Activated naive CD4-positive, alpha-beta T cell treated with anti-CD3 and anti-CD28 coated beads, Interleukin-2, amount 10 ng/mL, durations not matched to agents 7 days and 5 days (primary cell): Measurements from ENCODE around the gene PRDM7.
"Not testable (repeated sequence)": the region's sequence is repeated elsewhere in the genome, so short reads cannot be mapped to it uniquely, and the experiment has no call there.

ENCODE experiments used
- CTCF ChIA-PET: fragments of 350-600 bp; sonication (Branson Sonifier 250); formaldehyde crosslinking; loops from one replicate; lab custom pipeline; 2021; ENCODE audit warnings: antibody characterized with exemption; lab: Charles Lee
- DNase-seq: peaks from one replicate; pipeline ENCODE4 v3.0.0-alpha.2; 2020
- H3K27ac Mint-ChIP-seq: one replicate; pipeline ENCODE4 v1.8.0; 2021; ENCODE audit warnings: mild to moderate bottlenecking, moderate library complexity, mixed read lengths
- H3K27me3 Mint-ChIP-seq: one replicate; pipeline ENCODE4 v1.8.0; 2021; ENCODE audit warnings: mild to moderate bottlenecking, mixed read lengths
- H3K36me3 Mint-ChIP-seq: one replicate; pipeline ENCODE4 v1.8.0; 2021; ENCODE audit warnings: mixed read lengths
- H3K4me1 Mint-ChIP-seq: one replicate; pipeline ENCODE4 v1.8.0; 2021; ENCODE audit warnings: mixed read lengths
- H3K4me3 Mint-ChIP-seq: one replicate; pipeline ENCODE4 v1.8.0; 2021; ENCODE audit warnings: mild to moderate bottlenecking, moderate library complexity, mixed read lengths
- H3K9me3 Mint-ChIP-seq: one replicate; pipeline ENCODE4 v1.8.0; 2021; ENCODE audit warnings: mixed read lengths

The PRDM7 gene

GRCh38 chr16:90077240-90077756 is at the start of gene PRDM7:
PRDM7 (minus strand) TSS chr16:90077331; CDS start chr16:90075910, 1,421 bp downstream.
- Mint-ChIP-seq H3K4me3 (peak within 1 kb of the TSS; percentile 77), H3K36me3 (no peaks in the 10 kb centered on the region), H3K27me3 (peaks cover 55% of the 10 kb centered on the region), H3K4me1 (peaks cover 31% of the 10 kb centered on the region), H3K27ac (peak within 1 kb of the TSS; percentile 15), H3K9me3 (no peaks in the 10 kb centered on the region)
- CTCF ChIA-PET = no interaction called here
- peak; percentile 97 for DNase-seq

DNA sequence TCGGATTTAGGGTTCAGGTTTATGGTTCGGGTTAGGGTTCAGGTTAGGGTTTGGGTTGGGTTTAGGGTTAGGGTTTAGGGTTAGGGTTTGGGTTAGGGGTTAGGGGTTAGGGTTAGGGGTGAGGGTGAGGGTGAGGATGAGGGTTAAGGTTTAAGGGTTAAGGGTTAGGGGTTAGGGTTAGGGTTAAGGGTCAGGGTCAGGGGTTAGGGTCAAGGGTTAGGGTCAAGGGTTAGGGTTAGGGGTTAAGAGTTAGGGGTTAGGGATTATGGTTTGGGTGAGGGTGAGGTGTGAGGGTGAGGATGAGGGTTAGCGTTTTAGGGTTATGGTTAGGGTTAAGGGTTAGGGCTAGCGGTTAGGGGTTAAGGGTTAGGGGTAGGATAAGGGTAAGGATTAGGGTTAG is 44.7 kb upstream of the PRDM7 start:
- H3K27ac Mint-ChIP-seq, H3K4me1 Mint-ChIP-seq, H3K4me3 Mint-ChIP-seq, DNase-seq, H3K36me3 Mint-ChIP-seq, H3K9me3 Mint-ChIP-seq, CTCF ChIA-PET, H3K27me3 Mint-ChIP-seq: not testable (repeated sequence)

DNA sequence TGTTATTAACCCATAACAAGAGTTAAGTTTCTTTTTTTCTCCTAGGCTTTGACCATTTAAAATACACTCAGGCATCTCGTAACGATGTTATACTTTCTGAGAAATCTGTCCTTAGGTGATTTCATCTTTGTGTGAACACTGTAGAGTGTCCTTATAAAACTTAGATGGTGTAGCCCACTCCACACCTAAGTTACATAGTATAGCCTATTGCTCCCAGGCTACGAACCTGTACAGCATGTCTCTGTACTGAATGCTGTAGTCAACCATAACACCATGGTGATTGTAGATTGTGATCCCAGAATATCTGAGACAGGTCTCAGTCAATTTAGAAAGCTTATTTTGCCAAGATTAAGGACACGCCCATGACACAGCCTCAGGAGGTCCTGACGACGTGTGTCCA is 30.5 kb upstream of the PRDM7 start:
- H3K4me3 Mint-ChIP-seq, CTCF ChIA-PET, H3K27ac Mint-ChIP-seq, H3K36me3 Mint-ChIP-seq, DNase-seq, H3K9me3 Mint-ChIP-seq, H3K4me1 Mint-ChIP-seq: not testable (repeated sequence)
- peaks cover 14% of the 10 kb centered on the region for H3K27me3 Mint-ChIP-seq

- H3K4me1 Mint-ChIP-seq, DNase-seq, H3K9me3 Mint-ChIP-seq, CTCF ChIA-PET, H3K4me3 Mint-ChIP-seq, H3K36me3 Mint-ChIP-seq, H3K27ac Mint-ChIP-seq: not testable (repeated sequence)
- H3K27me3 Mint-ChIP-seq = peaks cover 20% of the 10 kb centered on the region
Observed at GRCh38 chr16:90107060-90107459, 29.9 kb upstream of the PRDM7 start.

DNA sequence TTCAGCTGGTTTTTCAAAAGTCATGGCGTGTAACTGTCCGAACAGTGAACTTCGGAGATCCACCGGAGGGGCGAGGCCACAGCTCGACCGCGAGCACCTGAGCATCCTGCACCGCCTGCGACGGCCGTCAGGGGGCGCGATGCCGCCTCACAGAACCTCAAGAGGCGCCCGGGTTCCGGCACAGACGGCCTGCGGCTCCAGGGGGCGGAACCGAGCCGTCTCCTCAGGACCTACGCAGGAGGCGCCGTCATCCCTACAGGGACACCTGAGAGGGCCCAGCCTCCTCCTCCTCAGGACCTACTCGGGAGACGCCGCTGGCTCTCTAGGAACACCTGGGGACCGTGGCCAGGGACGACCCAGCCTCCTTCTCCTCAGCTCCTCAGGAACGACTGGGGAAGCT is 29.1 kb upstream of the PRDM7 start:
- H3K4me3 Mint-ChIP-seq, H3K27ac Mint-ChIP-seq, H3K9me3 Mint-ChIP-seq, CTCF ChIA-PET, H3K36me3 Mint-ChIP-seq, H3K4me1 Mint-ChIP-seq: not testable (repeated sequence)
- H3K27me3 Mint-ChIP-seq = peaks cover 23% of the 10 kb centered on the region
- peak; percentile 72 for DNase-seq

GRCh38 chr16:90104725-90105124 is 27.6 kb upstream of the PRDM7 start:
- DNase-seq, CTCF ChIA-PET, H3K36me3 Mint-ChIP-seq, H3K4me1 Mint-ChIP-seq, H3K27ac Mint-ChIP-seq, H3K4me3 Mint-ChIP-seq, H3K9me3 Mint-ChIP-seq: not testable (repeated sequence)
- peaks cover 23% of the 10 kb centered on the region for H3K27me3 Mint-ChIP-seq

DNA sequence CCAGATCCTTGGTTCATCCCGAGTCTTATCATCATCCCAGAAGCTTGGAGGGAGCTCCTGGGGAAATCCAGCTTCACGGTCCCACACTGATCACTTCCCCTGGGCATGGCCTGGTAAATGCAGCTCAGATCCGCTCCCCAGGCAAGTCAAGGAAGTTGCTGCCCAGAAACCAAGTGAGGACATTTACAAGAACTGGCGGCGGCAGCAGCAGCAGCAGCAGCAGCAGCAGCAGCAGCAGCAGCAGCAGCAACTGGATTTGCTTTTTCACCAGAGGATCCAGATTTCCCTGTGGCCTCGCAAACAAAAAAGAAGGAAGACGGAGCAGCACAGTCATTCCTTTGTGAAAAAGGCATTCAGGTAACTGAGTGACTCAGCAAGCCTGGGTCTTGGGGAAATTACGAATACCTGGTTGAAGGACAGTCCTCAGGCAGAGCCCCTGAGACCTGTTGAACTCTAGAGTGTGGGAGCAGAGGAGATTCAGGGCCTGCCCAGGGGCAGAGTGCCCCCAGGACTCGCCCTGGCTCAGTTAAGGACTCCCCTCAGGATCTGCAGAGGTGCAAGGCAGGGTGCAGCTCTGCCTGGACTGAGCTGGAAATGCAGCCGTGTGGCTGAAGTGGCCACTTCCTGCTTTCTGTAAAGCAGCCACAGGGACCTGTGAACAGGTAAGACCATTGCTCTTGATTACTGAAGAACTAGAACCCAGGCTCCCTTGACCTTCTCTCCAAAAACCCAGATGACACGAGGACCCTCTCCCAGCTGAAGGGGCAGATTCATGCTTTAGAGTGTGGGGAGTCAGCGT is 25.2 kb upstream of the PRDM7 start:
- DNase-seq, H3K9me3 Mint-ChIP-seq, H3K36me3 Mint-ChIP-seq, CTCF ChIA-PET, H3K27ac Mint-ChIP-seq, H3K4me3 Mint-ChIP-seq, H3K4me1 Mint-ChIP-seq: not testable (repeated sequence)
- peaks cover 30% of the 10 kb centered on the region for H3K27me3 Mint-ChIP-seq

DNA sequence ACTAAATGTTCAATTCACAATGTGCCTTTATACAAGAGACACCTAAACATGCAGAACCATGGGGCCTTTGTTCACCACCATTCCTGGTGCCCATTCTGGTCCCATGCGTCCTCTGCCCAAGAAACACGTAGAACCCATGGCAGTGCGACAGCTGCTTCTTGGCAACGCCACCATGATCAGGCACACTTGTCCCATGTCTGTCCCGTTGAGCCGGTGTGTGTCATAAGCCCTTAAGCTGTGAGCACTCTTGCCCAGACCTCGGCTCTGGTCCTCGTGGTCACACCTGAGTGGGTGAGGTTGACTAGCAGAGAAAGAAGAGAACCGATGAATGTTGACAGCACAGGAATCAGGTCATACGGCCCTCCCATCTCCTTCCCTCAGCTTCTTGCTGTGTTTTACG is 24.2 kb upstream of the PRDM7 start:
- H3K9me3 Mint-ChIP-seq, H3K4me3 Mint-ChIP-seq, H3K4me1 Mint-ChIP-seq, H3K36me3 Mint-ChIP-seq, DNase-seq, CTCF ChIA-PET, H3K27ac Mint-ChIP-seq: not testable (repeated sequence)
- peaks cover 31% of the 10 kb centered on the region for H3K27me3 Mint-ChIP-seq

GRCh38 chr16:90100790-90101189 is 23.7 kb upstream of the PRDM7 start:
- peaks cover 27% of the 10 kb centered on the region for H3K27me3 Mint-ChIP-seq
- H3K27ac Mint-ChIP-seq, H3K4me1 Mint-ChIP-seq, CTCF ChIA-PET, H3K9me3 Mint-ChIP-seq, DNase-seq, H3K36me3 Mint-ChIP-seq, H3K4me3 Mint-ChIP-seq: not testable (repeated sequence)

- H3K4me3 Mint-ChIP-seq, H3K4me1 Mint-ChIP-seq, CTCF ChIA-PET, H3K9me3 Mint-ChIP-seq, H3K27ac Mint-ChIP-seq, H3K36me3 Mint-ChIP-seq, DNase-seq: not testable (repeated sequence)
- H3K27me3 Mint-ChIP-seq = peaks cover 21% of the 10 kb centered on the region
Observed at GRCh38 chr16:90100229-90100628, 23.1 kb upstream of the PRDM7 start.

DNA sequence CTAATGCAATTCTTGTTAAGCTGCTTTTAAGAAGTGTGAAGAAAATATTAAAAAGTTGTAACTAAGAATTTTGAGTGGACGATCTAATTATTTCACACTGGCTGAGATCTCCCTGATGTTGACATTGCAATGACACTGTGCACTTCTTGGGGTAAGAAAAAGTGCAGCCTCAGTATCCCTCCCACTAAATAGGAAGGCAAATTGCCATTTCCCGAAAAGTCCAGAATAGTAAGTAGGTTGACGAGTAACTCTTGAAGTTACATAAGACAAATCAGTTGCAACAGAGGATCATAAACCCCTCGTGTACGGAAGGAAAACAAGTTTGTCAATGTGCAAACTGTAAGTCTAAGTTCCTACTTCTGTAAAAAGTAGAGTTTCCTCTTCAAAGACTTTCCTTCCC is 21.8 kb upstream of the PRDM7 start:
- H3K27ac Mint-ChIP-seq, H3K36me3 Mint-ChIP-seq, CTCF ChIA-PET, H3K4me1 Mint-ChIP-seq, H3K9me3 Mint-ChIP-seq, DNase-seq, H3K4me3 Mint-ChIP-seq: not testable (repeated sequence)
- peaks cover 17% of the 10 kb centered on the region for H3K27me3 Mint-ChIP-seq

GRCh38 chr16:90097010-90097684 is 20.0 kb upstream of the PRDM7 start:
- H3K4me3 Mint-ChIP-seq, H3K4me1 Mint-ChIP-seq, DNase-seq, CTCF ChIA-PET, H3K9me3 Mint-ChIP-seq, H3K36me3 Mint-ChIP-seq, H3K27ac Mint-ChIP-seq: not testable (repeated sequence)
- peaks cover 12% of the 10 kb centered on the region for H3K27me3 Mint-ChIP-seq

DNA sequence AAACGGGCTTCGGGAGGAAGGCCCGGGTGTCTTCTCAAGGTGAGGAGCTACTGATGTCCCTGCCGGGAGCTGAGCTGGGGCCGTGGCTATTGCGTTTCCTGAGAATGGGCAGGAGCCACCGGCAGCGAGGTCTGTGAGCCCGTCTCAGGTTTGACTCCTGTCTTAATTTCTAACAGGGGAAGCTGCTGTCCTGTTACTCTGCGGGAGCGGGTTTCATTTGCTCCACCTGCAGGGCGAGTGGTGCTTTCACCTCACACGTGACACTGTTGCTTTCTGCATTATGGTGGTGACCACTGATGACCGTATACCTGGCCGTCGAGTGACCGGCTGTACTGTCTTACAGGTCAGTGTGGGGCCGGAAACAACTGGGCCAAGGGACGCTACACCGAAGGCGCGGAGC is 17.7 kb upstream of the PRDM7 start:
- H3K4me1 Mint-ChIP-seq, DNase-seq, CTCF ChIA-PET, H3K27ac Mint-ChIP-seq, H3K4me3 Mint-ChIP-seq, H3K9me3 Mint-ChIP-seq, H3K36me3 Mint-ChIP-seq, H3K27me3 Mint-ChIP-seq: not testable (repeated sequence)

GRCh38 chr16:90094296-90094695 is 17.2 kb upstream of the PRDM7 start:
- DNase-seq, CTCF ChIA-PET, H3K36me3 Mint-ChIP-seq, H3K9me3 Mint-ChIP-seq, H3K4me3 Mint-ChIP-seq, H3K4me1 Mint-ChIP-seq, H3K27ac Mint-ChIP-seq, H3K27me3 Mint-ChIP-seq: not testable (repeated sequence)

DNA sequence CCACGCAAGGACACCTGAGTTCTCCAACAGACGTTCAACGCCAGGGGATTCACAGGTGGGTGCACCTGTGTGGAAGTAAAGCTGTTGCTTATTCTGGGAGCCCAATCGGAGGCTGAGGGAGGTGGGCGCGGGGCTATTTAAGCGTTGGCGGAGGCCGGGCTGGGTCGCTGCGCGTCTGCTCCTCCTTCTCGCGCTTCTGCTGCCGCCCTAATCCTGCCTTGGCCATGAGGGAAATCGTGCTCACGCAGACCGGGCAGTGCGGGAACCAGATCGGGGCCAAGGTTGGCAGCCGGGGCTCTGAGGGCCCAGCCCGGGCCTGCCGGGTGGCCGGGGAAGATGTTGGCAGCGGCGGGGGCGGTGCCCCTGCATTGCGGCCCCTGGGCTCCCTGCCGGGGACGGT is 16.7 kb upstream of the PRDM7 start:
- H3K4me1 Mint-ChIP-seq, H3K27ac Mint-ChIP-seq, CTCF ChIA-PET, H3K9me3 Mint-ChIP-seq, DNase-seq, H3K27me3 Mint-ChIP-seq, H3K4me3 Mint-ChIP-seq, H3K36me3 Mint-ChIP-seq: not testable (repeated sequence)
